Activated CD4-positive, CD25-positive, alpha-beta regulatory T cell treated with anti-CD3 and anti-CD28 coated beads, Interleukin-2, amount 50 U/mL, for 16 hours (primary cell): ENCODE results near the gene HELZ.
"Not testable (repeated sequence)": the region's sequence is repeated elsewhere in the genome, so short reads cannot be mapped to it uniquely, and the experiment has no call there.

ENCODE experiments used
- DNase-seq: peaks from one replicate; pipeline ENCODE4 v3.0.0-alpha.2; 2020; ENCODE audit warnings: low read depth, low spot score

Gene HELZ

DNA sequence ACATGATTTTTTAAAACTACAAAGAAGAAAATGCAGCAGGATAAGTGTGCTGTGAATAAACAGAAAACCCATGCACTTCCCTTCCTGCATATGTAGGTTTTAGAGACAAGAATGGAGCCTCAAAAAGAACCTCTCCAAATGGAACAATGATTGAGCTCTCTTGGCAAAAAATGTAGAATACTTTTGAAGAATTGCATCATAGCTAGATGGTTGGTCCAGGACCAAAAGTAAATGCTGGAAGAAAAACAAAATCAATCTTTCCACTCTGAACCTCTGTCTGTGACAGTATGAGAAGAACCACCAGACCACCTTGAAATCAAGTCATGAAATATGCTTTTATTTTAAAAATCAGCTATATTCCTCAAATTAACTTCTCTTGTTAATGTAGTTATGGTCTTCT, 17.5 kb downstream of the HELZ start:
- DNase-seq, result no peak

- DNase-seq, result no peak
Measured at GRCh38 chr17:67225316-67225715, 19.7 kb downstream of the HELZ start.

DNA sequence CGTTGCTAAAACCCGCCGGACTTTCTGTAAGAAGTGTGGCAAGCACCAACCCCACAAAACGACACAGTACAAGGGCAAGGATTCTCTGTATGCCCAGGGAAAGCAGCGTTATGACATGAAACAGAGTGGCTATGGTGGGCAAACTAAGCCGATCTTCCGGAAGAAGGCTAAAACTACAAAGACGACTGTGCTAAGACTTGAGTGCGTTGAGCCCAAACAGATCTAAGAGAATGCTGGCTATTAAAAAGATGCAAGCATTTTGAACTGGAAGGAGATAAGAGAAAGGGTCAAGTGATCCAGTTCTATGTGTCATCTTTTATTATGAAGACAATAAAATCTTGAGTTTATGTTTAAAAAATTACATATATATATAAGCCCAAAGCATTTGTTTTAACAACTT, 20.3 kb downstream of the HELZ start:
- DNase-seq, result no peak

DNA sequence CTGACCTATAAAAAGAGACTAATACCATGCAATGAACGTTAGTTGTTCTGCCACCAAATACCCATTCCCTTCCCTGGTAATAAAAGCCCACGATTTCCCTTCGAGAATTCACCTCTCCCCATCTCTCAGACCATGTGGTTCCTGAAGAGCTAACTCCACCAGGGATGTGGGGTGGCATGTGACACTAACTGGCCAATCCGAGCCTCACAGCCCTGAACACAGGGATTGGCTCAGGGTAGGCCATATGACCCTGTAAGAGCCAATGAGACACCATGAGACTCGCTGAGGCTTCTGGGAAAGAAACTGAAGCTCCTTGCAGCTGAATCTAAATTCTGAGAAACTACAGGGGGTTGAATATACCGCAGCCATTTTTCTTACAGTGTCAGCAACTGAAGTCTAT, 21.1 kb downstream of the HELZ start:
- DNase-seq, result no peak

DNA sequence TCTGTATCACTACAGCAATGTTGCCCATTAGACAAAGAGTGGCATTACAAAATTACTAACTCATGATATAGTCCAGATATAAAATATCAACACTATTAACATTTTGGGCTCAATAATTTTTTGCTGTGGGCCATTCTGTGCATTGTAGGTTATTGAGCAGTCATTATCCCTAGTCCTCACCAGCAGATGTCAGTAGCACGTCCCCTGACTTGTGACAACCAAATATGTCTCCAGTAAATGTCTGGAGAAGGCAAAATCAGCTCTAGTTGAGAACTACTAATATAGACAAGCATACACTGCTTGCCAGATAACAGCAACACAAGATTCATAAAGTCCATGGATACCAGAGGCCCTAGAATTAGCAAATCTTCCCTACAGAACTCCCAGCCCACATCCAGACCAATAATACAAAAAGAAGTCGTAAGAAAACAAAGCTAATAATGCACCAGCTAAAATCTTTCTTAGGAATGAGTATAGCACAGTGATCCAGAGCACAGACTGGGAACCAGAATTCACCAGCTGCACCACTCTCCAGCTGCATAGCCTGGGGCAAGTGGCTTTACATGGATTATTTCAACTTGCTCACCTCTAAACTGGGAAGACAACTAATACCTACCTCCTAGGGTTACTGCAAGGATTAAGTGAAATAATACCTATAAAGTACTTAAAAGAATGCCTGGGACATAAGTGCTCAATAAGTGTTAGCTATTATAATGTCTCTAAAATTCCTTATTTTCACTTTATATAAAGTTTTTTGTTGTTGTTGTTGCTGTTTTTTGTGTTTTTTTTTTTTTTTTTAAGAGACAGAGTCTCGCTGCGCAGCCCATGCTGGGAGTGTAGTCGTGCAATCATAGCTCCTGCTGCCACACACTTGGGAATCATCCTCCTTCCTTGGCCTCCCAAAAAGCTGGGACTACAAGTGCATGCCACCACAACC, 23.7 kb downstream of the HELZ start:
- no peak for DNase-seq

- no peak for DNase-seq
Measured at GRCh38 chr17:67218385-67218950, 26.5 kb downstream of the HELZ start.

DNA sequence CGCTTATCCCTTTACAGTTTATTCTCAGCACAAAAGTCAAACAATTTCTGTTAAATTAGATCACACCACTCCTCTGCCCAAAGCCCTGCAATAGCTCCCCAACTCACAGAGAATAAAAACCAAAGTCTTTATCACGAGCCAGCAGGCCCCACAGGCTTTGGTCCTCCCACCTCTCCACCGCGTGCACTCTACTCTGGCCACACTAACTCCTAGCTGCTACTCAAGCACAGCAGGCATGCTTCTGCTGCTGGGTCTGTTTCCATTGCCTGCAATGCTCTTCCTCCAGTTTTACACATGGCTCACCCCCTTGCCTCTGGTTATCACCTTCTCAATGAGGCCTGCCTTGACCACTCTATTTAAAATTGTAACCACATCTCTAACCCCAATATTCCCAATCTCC, 27.6 kb downstream of the HELZ start:
- DNase-seq, result no peak

DNA sequence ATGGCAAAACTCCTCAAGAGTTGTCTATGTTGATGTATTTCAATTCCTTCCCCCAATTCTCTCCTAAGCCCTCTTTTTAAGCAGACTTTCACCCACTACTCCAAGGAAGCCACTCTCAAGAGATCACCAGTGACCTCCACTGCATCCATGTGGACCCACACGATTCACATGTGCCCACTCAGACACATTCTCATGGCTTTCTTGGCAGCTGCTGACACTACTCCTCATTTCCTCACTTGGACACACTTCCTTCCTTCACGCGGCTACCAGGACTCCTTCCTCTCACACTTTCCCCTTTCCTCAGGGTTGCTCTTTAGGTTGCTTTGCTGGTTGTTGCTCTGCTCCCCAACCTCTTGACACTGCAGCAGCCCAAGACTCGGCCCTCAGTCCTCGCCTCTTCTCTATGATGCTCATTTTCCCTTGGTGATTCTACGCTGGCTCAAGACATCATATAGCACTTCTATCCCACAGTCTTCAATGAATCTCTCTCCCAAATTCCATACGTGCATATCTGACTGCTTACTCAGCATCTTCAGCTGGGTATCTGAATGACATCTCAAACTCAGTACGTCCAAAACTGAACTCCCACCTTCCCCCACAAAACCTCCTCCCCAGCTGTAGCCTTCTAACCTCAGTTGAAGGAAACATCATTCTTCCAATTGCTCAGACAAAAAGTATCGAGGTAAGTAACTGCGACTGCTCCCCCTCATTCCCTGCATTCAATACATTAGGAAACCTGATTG, 28.2 kb downstream of the HELZ start:
- no peak for DNase-seq

GRCh38 chr17:67215991-67216421, 29.0 kb downstream of the HELZ start:
- no peak for DNase-seq

DNA sequence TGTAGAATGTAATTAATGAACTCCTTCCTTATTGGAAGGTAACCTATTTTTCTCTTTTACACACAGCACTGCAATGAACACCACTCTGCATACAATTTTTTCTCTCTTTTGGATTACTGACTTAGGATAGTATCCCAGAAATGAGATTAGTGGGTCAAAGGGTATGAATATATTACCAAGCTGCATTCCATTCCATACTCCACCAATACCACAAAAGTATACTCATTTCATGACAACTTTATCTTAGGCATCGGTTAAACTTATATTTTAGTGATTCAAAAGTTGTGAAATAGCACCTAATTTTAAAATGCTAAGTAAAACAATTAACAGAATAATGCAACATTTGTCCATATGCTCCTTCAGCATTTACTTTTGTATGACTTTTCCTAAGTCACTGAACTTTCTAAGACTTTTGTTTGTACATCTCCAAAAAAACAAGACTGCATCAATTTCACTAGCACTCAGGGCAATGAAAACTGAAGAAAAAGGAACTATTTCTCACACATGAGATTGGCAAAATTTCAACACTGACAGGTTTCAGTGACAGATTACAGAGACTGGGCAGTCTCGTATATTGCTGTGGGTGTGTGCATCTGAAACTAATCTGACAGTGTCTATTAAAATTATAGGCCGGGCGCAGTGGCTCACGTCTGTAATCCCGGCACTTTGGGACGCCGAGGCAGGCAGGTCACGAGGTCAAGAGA, 32.1 kb downstream of the HELZ start:
- DNase-seq, result no peak

- DNase-seq, result no peak
Measured at GRCh38 chr17:67212231-67212630, 32.8 kb downstream of the HELZ start.

- no peak for DNase-seq
Measured at GRCh38 chr17:67211742-67212141, 33.3 kb downstream of the HELZ start.

- DNase-seq, result no peak
Measured at GRCh38 chr17:67210915-67211314, 34.1 kb downstream of the HELZ start.

DNA sequence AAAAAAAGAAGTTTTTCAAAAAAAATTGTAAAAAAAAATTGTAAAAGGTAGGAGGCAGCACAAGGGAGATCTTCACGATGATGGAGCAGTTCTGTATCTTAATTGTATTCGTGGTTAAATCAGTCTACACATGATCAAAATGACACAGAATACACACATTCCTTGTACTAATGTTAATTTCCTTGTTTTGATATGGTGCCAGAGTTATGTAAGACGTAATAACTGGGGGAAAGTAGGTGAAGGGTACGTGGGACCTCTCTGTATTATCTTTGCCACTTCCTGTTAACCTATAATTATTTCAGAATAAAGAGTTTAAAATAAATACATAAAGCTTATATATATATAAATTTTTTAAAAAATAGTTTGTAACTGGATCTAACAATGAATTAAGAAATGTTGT, 36.8 kb downstream of the HELZ start:
- no peak for DNase-seq

DNA sequence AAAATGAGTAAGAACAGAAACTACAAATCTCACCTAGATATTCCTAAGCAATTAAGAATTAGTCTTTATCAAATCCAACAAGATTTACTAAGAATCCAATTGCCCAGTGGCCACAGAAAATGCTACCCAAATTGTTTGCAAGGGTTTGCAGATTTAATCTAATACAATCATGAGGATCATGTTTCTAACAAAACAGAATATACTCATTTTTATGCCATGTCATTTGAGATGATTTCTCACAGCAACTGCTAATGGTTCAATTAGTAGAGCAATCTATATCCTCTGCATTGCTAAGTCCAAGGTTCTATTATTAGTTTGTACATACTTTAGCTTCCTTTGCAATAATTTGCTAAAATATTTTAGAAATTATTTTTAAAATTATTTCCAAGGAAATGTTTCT, 41.2 kb downstream of the HELZ start:
- DNase-seq, result no peak

- DNase-seq, result no peak
Measured at GRCh38 chr17:67202503-67202902, 42.5 kb downstream of the HELZ start.

DNA sequence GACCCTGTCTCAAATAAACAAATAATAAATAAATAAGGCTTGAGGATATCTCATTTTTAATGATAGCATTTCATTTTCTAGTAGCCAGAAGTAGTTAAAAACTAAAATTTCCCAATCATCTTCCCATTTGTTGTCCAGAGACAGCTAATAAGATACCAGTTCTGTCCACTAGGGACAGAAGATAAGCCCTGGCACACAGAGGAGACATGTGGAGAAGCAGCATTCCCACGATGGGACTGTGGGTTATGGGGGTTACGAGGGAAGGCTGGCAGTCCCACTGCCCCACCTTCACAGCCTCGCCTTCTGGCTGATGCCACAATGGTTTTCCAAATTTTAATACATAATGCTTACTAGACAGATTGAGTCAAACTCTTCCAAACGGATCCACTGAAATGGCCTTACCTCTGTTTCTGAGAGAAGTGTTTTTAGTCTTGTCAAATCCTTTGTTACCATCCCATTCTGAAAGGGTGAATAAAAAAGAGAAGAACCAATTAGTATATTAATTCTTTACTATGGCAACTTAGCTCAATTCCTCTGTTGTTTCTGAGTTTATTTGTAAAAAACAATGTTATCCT, 44.2 kb downstream of the HELZ start:
- no peak for DNase-seq

DNA sequence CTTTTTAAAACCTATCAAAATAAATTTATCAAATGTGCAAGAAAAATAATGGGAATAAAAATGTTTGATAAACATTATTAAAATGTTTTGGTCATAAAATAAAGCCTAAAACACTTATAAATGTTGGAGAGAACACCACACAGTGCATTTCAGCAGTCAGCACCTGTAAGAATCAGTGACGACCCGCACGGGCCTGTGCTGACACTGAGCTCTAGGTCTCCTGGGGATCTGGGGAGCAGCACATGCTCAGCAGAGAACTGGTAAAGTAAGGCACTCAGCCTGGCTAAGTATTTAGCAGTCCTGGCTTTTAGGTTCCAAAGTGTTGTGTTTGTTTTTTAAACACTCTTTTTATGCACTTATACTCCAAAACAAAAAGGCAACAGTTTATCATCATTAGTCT, 46.9 kb downstream of the HELZ start:
- DNase-seq, result no peak

- DNase-seq, result not testable (repeated sequence)
Measured at GRCh38 chr17:67197023-67197422, 48.0 kb downstream of the HELZ start.

DNA sequence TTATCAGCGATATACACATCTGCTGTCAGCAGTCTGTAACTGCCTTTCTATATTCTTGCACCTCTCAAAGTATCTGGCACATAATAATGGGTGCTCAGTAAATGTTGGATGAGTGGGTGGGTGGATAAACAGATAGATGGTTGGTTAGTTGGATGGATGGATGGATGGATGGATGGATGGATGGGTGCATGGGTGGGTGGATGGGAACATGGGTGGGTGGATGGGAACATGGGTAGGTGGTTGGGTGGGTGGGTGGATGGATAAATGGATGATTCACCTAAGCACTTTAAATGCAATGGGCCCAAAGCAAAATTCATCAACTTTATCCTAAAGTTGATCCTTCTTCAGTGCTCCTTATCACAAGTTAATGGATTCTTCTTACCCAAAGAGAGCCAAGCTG, 48.6 kb downstream of the HELZ start:
- no peak for DNase-seq

DNA sequence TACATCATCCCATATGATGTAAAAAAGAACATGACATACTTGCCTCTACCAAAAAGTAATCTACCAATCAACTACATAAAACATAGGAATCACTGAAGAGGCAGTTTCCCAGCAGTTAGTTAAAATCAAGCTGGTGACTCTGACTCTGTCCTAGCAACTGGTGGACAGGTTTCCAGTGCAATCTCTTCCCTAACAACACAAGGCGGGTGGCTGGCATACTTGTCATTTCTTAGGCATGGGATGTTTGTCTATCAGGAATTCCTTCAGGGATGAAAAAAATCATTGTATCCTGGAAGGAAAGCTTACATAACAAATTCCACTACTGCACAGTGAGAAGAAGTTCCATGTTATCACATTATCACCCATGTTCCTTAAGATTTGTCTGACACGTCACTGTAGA, 50.9 kb downstream of the HELZ start:
- no peak for DNase-seq

DNA sequence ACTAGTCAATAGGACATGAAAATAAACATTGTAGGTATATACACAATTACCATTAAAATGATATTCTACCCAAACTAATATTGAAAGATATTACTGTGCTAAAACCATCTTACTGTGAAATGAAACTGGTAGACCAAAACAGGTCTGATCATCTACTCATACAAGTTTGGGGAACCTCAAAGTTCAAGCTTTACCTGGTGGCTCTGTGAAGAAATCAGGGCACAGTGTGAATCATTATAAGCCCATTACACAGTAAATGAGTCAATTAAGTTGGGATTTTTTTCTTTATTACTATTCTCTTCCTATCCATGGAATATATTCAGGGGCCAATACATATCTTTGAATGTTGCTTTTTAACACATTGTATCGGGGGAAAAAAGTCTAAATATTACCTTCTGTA, 57.1 kb downstream of the HELZ start:
- no peak for DNase-seq
